ENCODE measurements around the gene SNAPC1. TPM values are rescaled to one million over a fixed set of nuclear protein-coding genes. Genes with fewer than 3 reads are reported as not detected.

The SNAPC1 gene
- total and polyA plus RNA-seq, 7 donors = 0.92 to 7.8 (median 4.1) TPM

DNA sequence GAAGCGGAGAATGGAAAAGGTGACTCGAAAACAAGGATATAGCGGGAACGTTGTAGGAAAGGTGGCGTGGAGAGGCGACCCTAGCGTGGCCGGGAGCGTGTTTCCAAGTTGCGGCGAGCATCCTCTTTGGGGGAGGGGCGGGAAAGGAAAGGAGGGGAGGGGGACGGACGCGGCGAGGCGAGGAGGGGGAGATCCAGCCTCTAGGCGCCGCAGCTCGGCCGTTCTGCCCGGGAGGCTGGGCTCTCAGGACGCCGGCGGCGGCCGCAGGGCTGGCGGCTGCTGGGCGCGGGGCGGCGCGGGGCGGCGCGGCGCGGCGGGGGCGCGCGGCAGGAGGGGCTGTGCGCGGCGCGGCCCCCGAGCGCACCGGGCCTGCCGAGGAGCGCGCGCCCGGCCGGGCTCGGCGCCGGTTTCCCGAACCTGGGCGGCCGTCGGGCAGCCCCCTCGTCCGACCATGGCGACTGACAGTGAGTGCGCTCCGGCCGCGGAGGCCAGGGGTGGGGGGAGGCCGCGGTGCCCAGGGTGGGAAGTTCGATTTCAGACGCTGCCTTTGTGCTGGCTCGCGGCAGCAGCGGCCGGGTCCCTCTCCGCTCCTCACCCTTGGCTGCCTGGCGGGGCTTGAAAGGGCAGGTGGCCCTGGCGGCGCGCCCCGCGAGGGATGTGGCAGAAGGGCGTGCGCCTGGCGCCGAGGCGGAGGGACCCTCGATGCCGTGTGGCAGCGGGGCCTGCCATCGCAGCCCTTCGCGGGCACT lies 50.3 kb downstream of the SNAPC1 start, which contains the start of gene SYT16:
Gene SYT16 (plus strand): TSS at position 357 of the 749 bp plus-strand sequence.
- intact Hi-C loops (cut with DNase I) = no loop called here
- no peak for TF ChIP-seq EP300 (IDR thresholded peaks at IDR 0.05)
- no peak for TF ChIP-seq POLR2AphosphoS5 (IDR thresholded peaks at IDR 0.05)
- TF ChIP-seq, protein P1, sequence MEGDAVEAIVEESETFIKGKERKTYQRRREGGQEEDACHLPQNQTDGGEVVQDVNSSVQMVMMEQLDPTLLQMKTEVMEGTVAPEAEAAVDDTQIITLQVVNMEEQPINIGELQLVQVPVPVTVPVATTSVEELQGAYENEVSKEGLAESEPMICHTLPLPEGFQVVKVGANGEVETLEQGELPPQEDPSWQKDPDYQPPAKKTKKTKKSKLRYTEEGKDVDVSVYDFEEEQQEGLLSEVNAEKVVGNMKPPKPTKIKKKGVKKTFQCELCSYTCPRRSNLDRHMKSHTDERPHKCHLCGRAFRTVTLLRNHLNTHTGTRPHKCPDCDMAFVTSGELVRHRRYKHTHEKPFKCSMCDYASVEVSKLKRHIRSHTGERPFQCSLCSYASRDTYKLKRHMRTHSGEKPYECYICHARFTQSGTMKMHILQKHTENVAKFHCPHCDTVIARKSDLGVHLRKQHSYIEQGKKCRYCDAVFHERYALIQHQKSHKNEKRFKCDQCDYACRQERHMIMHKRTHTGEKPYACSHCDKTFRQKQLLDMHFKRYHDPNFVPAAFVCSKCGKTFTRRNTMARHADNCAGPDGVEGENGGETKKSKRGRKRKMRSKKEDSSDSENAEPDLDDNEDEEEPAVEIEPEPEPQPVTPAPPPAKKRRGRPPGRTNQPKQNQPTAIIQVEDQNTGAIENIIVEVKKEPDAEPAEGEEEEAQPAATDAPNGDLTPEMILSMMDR (IDR thresholded peaks at IDR 0.05) = no peak
- no peak for TF ChIP-seq POLR2A (IDR thresholded peaks at IDR 0.05)
- DNase-seq = no peak

DNA sequence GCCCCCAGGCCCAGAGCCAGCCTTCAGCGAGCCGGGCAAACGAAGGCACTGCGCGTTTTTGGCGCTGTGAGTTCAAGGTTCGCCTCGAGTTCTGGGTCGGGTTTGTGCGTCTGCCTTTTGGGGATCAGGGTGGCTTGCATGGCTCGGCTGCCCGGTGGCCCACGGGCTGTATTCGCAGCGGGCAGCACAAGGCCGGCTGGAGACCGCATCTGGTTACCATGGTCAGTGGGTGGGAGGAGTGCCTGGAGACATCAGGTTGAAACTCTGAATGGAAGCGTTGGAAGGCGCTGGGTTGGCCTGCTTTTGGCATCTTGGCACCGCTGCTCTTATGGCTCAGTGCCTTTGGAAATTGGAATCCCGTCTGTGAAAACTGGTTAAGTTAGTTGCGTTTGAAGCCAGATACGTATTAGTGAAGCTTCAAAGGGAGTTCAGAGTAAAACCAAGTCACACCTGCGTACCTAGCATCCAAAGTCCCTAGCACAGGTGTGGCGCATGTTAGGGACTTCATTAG lies 50.9 kb downstream of the SNAPC1 start:
- intact Hi-C loops (cut with DNase I) = no loop called here
- Histone ChIP-seq H3K4me1 (peaks cover 0 to 8% (median 7%) of the 10 kb centered on the region in 4 donors), H3K27me3 (peaks cover 7 to 42% (median 18%) of the 10 kb centered on the region in 3 donors), H3K4me3 (peak overlapping the region in 3 of 4 donors; percentile 25 to 41 (median 40)), H3K9me3 (peaks cover 0 to 4% (median 0%) of the 10 kb centered on the region in 4 donors), H3K36me3 (no peaks in the 10 kb centered on the region), H3K27ac (no peak overlapping the region)
- TF ChIP-seq POLR2A (IDR thresholded peaks at IDR 0.05) (no peak), POLR2AphosphoS5 (IDR thresholded peaks at IDR 0.05) (no peak), EP300 (IDR thresholded peaks at IDR 0.05) (no peak)
- TF ChIP-seq, protein P1 (IDR thresholded peaks at IDR 0.05) = no peak
- WGBS, 2 donors = 19 to 21% methylated on average over 25 of the region's 25 CpGs
- no peak for DNase-seq

More for the DNA sequence above, 50.3 kb downstream of the SNAPC1 start, which contains the start of gene SYT16:
- WGBS, 2 donors = 3 to 4% methylated on average over 95 of the region's 95 CpGs
- no peak within 1 kb of the TSS for H3K27ac ChIP-seq
- peak within 1 kb of the TSS in 3 of 4 donors; percentile 25 to 41 (median 40) for H3K4me3 ChIP-seq
- no peaks in the 10 kb centered on the region for H3K36me3 ChIP-seq
- H3K27me3 ChIP-seq = peaks cover 7 to 42% (median 18%) of the 10 kb centered on the region in 3 donors
- peaks cover 0 to 8% (median 7%) of the 10 kb centered on the region in 4 donors for H3K4me1 ChIP-seq
- H3K9me3 ChIP-seq = peaks cover 0 to 4% (median 0%) of the 10 kb centered on the region in 4 donors

DNA sequence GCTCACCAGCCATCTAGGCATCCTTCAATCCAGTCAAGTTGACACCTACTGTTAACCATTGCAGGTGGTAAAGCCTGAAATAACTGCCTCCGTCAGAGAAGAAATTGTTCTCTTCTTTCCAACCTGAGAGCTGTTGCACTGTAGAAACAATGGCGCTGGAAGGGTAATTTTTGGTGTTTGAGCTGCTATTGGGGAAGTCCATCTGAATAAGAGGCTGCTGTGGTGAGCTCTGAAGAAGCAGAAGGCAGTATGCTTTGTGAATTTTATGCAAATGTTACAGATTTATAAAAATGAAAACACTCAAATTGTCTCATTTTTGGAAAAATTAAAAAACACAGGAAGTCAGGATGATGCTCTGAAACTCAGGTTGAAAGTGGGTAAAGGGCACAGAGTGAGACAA lies 60.2 kb downstream of the SNAPC1 start:
- 89 to 91% methylated on average over 2 of the region's 2 CpGs for WGBS, 2 donors
- no peak for DNase-seq
- Histone ChIP-seq H3K9me3 (peaks cover 0 to 3% (median 0%) of the 10 kb centered on the region in 4 donors), H3K36me3 (no peaks in the 10 kb centered on the region), H3K27ac (no peak overlapping the region), H3K27me3 (no peaks in the 10 kb centered on the region), H3K4me3 (no peak overlapping the region), H3K4me1 (no peaks in the 10 kb centered on the region)
- intact Hi-C loops (cut with DNase I) = no loop called here
- no peak for TF ChIP-seq POLR2A (IDR thresholded peaks at IDR 0.05)
- TF ChIP-seq POLR2AphosphoS5 (IDR thresholded peaks at IDR 0.05) = no peak
- TF ChIP-seq, protein P1 (IDR thresholded peaks at IDR 0.05) = no peak
- TF ChIP-seq EP300 (IDR thresholded peaks at IDR 0.05) = no peak

DNA sequence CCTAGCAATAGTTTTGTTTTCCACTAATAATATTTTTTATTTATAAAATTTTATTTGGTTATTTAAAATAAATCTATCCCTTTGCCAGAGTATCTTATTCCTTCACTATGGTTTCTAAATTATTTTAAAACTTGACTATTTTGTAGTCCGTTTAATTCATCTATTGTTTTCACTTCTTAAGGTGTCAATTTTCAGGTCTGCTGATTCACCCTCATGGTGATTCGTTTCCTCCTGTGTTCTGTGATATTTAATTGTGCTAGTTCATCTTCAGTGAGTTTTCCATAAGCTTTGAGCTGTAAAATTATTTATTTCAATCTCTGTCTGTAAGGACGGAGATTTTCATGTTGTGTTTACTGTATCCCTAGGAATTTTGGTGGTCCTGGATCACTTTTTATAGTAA lies 70.6 kb downstream of the SNAPC1 start:
- DNase-seq = no peak
- WGBS, 2 donors = 84 to 87% methylated on average over 3 of the region's 3 CpGs
- intact Hi-C loops (cut with DNase I) = no loop called here
- Histone ChIP-seq H3K27ac (no peak overlapping the region), H3K36me3 (no peaks in the 10 kb centered on the region), H3K27me3 (no peaks in the 10 kb centered on the region), H3K9me3 (no peaks in the 10 kb centered on the region), H3K4me3 (no peak overlapping the region), H3K4me1 (no peaks in the 10 kb centered on the region)
- TF ChIP-seq EP300 (IDR thresholded peaks at IDR 0.05) = no peak
- TF ChIP-seq POLR2A (IDR thresholded peaks at IDR 0.05) = no peak

DNA sequence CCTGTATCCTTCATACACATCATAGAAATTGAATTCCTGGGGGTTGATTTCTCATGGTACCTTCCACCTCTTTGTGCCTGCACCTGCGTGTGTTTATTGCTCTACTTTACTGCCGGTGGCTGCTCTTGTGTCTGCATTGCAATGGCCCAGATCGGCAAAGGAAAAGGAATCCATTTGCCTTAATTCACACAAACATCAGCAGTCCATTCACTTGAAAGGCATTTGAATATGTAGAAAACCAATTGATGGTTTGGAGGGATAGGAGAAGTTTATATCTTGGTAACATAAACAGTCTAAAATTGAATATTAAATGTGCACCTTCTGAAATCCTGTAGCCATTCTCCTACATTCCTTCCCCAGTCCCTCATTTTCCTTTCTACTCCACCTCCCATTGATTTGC lies 74.0 kb downstream of the SNAPC1 start:
- Histone ChIP-seq H3K36me3 (no peaks in the 10 kb centered on the region), H3K4me3 (no peak overlapping the region)
- 19 to 60% methylated on average over 3 of the region's 3 CpGs for WGBS, 2 donors

More for the DNA sequence above, 74.0 kb downstream of the SNAPC1 start:
- no peak for DNase-seq
- Histone ChIP-seq H3K9me3 (no peaks in the 10 kb centered on the region), H3K27me3 (no peaks in the 10 kb centered on the region), H3K27ac (no peak overlapping the region), H3K4me1 (no peaks in the 10 kb centered on the region)
- TF ChIP-seq POLR2A (IDR thresholded peaks at IDR 0.05) = no peak
- TF ChIP-seq EP300 (IDR thresholded peaks at IDR 0.05) = no peak
- TF ChIP-seq, protein P1 (IDR thresholded peaks at IDR 0.05) = no peak
- TF ChIP-seq POLR2AphosphoS5 (IDR thresholded peaks at IDR 0.05) = no peak
- intact Hi-C loops (cut with DNase I) = no loop called here
